Fibroblast of lung (primary cell): ENCODE data around the gene SLC37A1.

ENCODE experiments used
- EZH2 ChIP-seq: IDR thresholded peaks from 2 replicates; pipeline ENCODE4 v1.5.1; 2012; ENCODE audit warnings: low read length, control low read depth, mild to moderate bottlenecking; ENCODE audit errors: missing control alignments
- TF ChIP-seq, protein P1 (sequence below), 2 donors: IDR thresholded peaks in 1 of 2; conservative IDR thresholded peaks in 1 of 2; 1 replicate in 1 of 2; 2 replicates in 1 of 2; pipeline ENCODE4 v1.5.1; 2011 to 2012; ENCODE audit warnings: low read length in 2 of 2, control low read depth in 1 of 2, inconsistent platforms in 1 of 2, low read depth in 1 of 2, mild to moderate bottlenecking in 1 of 2

DNA sequence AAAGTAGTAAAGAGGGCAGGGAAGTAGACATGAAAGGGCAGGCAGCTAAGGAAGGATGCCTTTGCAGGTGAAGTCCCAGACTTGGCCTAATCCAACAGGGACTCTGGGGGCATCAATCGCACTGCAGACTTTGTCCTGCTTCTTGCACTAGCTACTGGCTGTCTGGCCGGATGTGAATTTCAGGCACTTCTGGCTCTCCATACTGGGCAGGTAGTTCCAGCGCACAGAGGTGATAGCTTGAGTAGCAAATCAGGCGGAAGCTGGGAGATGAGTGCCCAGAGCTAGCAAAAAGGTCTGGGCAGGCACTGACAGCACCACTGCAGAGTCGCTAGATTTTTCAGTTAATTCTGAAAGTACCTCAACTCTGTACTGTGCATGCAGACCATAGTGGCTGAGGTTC, 18.6 kb upstream of the SLC37A1 start:
- TF ChIP-seq EZH2, result no peak
- TF ChIP-seq, protein P1, sequence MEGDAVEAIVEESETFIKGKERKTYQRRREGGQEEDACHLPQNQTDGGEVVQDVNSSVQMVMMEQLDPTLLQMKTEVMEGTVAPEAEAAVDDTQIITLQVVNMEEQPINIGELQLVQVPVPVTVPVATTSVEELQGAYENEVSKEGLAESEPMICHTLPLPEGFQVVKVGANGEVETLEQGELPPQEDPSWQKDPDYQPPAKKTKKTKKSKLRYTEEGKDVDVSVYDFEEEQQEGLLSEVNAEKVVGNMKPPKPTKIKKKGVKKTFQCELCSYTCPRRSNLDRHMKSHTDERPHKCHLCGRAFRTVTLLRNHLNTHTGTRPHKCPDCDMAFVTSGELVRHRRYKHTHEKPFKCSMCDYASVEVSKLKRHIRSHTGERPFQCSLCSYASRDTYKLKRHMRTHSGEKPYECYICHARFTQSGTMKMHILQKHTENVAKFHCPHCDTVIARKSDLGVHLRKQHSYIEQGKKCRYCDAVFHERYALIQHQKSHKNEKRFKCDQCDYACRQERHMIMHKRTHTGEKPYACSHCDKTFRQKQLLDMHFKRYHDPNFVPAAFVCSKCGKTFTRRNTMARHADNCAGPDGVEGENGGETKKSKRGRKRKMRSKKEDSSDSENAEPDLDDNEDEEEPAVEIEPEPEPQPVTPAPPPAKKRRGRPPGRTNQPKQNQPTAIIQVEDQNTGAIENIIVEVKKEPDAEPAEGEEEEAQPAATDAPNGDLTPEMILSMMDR (conservative IDR thresholded peaks at IDR 0.05 in 1 of 2, IDR thresholded peaks at IDR 0.05 in 1 of 2; ENCODE audit: low read depth in 1 of 2, low read length in 2 of 2), result no peak
